Posterior vena cava (tissue), 2 donors: ENCODE data around the gene RBMX2. TPM values are rescaled to one million over a fixed set of nuclear protein-coding genes. Genes with fewer than 3 reads are reported as not detected.
"Not testable (repeated sequence)": the region's sequence is repeated elsewhere in the genome, so short reads cannot be mapped to it uniquely, and the experiment has no call there.

Source experiments
- DNase-seq: peaks from one replicate; pipeline ENCODE4 v3.0.0-alpha.2; 2020; ENCODE audit warnings: low spot score
- intact Hi-C, 2 donors: fragments of 100-400 bp; cut with DNase I; formaldehyde crosslinking; loops; one replicate each; pipeline versions ENCODE4 v1.14.1 to v1.14.2; 2022 to 2023
- total RNA-seq, 2 donors: library from RNA; stranded (reverse); fragmentation: NEBNext Ultra II Directional; extraction: Animal tissue kit (Norgen Biotek cat#: 25700); gene quantifications; one replicate each; pipeline ENCODE4 v1.2.1, GENCODE V29; 2021
- donor health status: DM: yes; HTN: yes; CAD: no.
- donor health status: DM: yes; HTN: yes; CAD: no.

Gene RBMX2
- total RNA-seq, 2 donors from 2014 or later = 14.9 to 15.0 TPM

DNA sequence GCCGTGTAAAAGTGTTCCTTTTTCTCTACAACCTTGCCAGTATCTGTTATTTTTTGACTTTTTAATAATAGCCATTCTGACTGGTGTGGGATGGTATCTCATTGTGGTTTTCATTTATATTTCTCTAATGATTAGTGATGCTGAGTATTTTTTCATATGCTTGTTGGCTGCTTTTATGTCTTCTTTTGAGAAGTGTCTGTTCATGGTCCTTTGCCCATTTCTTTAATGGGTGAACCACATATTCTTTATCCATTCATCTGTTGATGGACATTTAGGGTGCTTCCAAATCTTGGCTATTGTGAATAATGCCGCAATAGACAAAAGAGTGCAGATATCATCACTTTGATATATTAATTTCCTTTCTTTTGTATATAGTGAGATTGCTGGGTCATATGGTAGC, 36.2 kb downstream of the RBMX2 start:
- DNase-seq, intact Hi-C loops: not testable (repeated sequence)

GRCh38 chrX:130443875-130444274, 42.1 kb downstream of the RBMX2 start:
- no peak for DNase-seq
- intact Hi-C loops = no loop called here

- intact Hi-C loops = no loop called here
- no peak for DNase-seq
Measured at GRCh38 chrX:130444641-130445336, 43.0 kb downstream of the RBMX2 start.

DNA sequence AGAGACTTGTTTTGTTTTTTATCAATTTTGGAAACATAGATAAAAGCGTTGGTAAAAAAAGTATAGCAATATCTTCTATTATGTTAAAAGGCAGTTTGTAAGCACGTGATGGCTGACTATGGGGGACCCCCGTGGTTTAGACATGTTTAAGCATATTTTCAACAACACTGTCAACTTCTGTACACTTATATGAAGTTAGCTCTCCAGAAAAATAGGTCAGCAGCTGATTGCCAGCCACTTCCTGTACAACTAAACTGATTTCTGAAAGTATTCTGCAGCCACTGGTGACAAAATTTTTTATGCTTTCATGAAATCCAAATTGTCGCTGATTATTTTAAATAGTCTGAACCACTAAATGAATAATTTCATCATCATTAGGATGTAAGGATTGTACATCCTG, 45.2 kb downstream of the RBMX2 start:
- no peak for DNase-seq
- intact Hi-C loops = no loop called here

Other genes with a start within 250 kb of the RBMX2 start
- 10 to 100 TPM; 17.5 to 22.6 TPM for gene AIFM1, start 236.1 kb upstream of the RBMX2 start, total RNA-seq
- gene RAB33A, start 230.0 kb upstream of the RBMX2 start, total RNA-seq = 10 to 100 TPM in 1 of 2 donors, 1 to 10 TPM in 1; 7.4 to 12.7 TPM
- gene ZNF280C, start 133.1 kb upstream of the RBMX2 start, total RNA-seq = 1 to 10 TPM; 4.4 to 4.7 TPM
- gene SLC25A14, start 62.1 kb upstream of the RBMX2 start, total RNA-seq = 1 to 10 TPM; 6.9 to 8.4 TPM
- not detected for gene GPR119, start 16.3 kb upstream of the RBMX2 start, total RNA-seq